GM23338 (cell line): ENCODE measurements around the gene IL16. TPM values are rescaled to one million over a fixed set of nuclear protein-coding genes. Genes with fewer than 3 reads are reported as not detected.

Source experiments
- ATAC-seq: fragments of 200-7000 bp; cut with Tn5 transposase; 3 replicates; pipeline ENCODE4 v1.9.1; 2020
- DNase-seq: peaks from one replicate; pipeline ENCODE4 v3.0.0-alpha.2; 2015; ENCODE audit warnings: low spot score
- H2AFZ ChIP-seq: fragments of 200-600 bp; sonication (generic); 2 replicates; pipeline ENCODE4 v1.8.0; 2016; ENCODE audit warnings: antibody characterized with exemption, mild to moderate bottlenecking, moderate library complexity
- H3F3A ChIP-seq: fragments of 200-600 bp; sonication (generic); replicated peaks from 2 replicates; pipeline ENCODE4 v1.8.0; 2017; ENCODE audit warnings: antibody characterized with exemption, mixed run types, low read depth
- H3K27ac ChIP-seq: fragments of 200-600 bp; sonication (generic); 2 replicates; pipeline ENCODE4 v1.6.1; 2016; ENCODE audit warnings: low read depth
- H3K27me3 ChIP-seq: fragments of 200-600 bp; sonication (generic); 2 replicates; pipeline ENCODE4 v1.8.0; 2016; ENCODE audit warnings: mild to moderate bottlenecking, mixed run types, moderate library complexity; ENCODE audit not compliant: insufficient read depth
- H3K36me3 ChIP-seq: fragments of 200-600 bp; sonication (generic); 2 replicates; pipeline ENCODE4 v1.8.0; 2016; ENCODE audit warnings: mild to moderate bottlenecking; ENCODE audit not compliant: insufficient read depth
- H3K4me1 ChIP-seq: fragments of 200-600 bp; sonication (generic); 2 replicates; pipeline ENCODE4 v1.8.0; 2016; ENCODE audit warnings: mild to moderate bottlenecking, moderate library complexity; ENCODE audit not compliant: insufficient read depth
- H3K4me2 ChIP-seq: fragments of 200-600 bp; sonication (generic); 2 replicates; pipeline ENCODE4 v1.7.1; 2017; ENCODE audit warnings: mixed run types
- H3K4me3 ChIP-seq: fragments of 200-600 bp; sonication (generic); 2 replicates; pipeline ENCODE4 v1.6.1; 2016; ENCODE audit warnings: mixed run types
- H3K79me2 ChIP-seq: fragments of 200-600 bp; sonication (generic); replicated peaks from 2 replicates; pipeline ENCODE4 v1.8.0; 2017; ENCODE audit warnings: mild to moderate bottlenecking; ENCODE audit not compliant: insufficient read depth
- H3K9me2 ChIP-seq: fragments of 200-600 bp; sonication (generic); 2 replicates; pipeline ENCODE4 v1.8.0; 2017; ENCODE audit not compliant: insufficient read depth
- H4K20me1 ChIP-seq: fragments of 200-600 bp; sonication (generic); replicated peaks from 2 replicates; pipeline ENCODE4 v1.8.0; 2017; ENCODE audit warnings: mild to moderate bottlenecking; ENCODE audit not compliant: insufficient read depth
- H3K27ac Mint-ChIP-seq: 2 replicates; pipeline ENCODE4 v1.8.0; 2020; ENCODE audit warnings: inconsistent platforms, mild to moderate bottlenecking, moderate library complexity, mixed read lengths
- H3K27me3 Mint-ChIP-seq: 3 replicates; pipeline ENCODE4 v1.8.0; 2022; ENCODE audit warnings: low read depth, mild to moderate bottlenecking, moderate library complexity, mixed read lengths, inconsistent platforms; ENCODE audit not compliant: insufficient read depth, poor library complexity
- H3K36me3 Mint-ChIP-seq: 3 replicates; pipeline ENCODE4 v1.8.0; 2021; ENCODE audit warnings: low read depth, mild to moderate bottlenecking, inconsistent platforms, moderate library complexity, mixed read lengths
- H3K4me1 Mint-ChIP-seq: 3 replicates; pipeline ENCODE4 v1.8.0; 2020; ENCODE audit warnings: mild to moderate bottlenecking, inconsistent platforms, mixed read lengths
- H3K4me3 Mint-ChIP-seq: 3 replicates; pipeline ENCODE4 v1.8.0; 2021; ENCODE audit warnings: moderate library complexity, mild to moderate bottlenecking, inconsistent platforms, mixed read lengths
- H3K9me3 Mint-ChIP-seq: 3 replicates; pipeline ENCODE4 v1.8.0; 2020; ENCODE audit warnings: moderate library complexity, mild to moderate bottlenecking, inconsistent platforms, mixed read lengths
- CREB1 ChIP-seq: fragments of 250-450 bp; sonication (Bioruptor Pico); IDR thresholded peaks from 2 replicates; pipeline ENCODE4 v1.5.0; 2020; ENCODE audit warnings: low read depth, mild to moderate bottlenecking, moderate library complexity
- ETS1 ChIP-seq: IDR thresholded peaks from 2 replicates; pipeline ENCODE4 v1.6.1; 2016; ENCODE audit warnings: antibody characterized with exemption
- JUNB ChIP-seq: IDR thresholded peaks from one replicate; pipeline ENCODE4 v1.6.1; 2016; ENCODE audit warnings: antibody characterized with exemption; ENCODE audit not compliant: unreplicated experiment
- NANOG ChIP-seq: IDR thresholded peaks from 2 replicates; pipeline ENCODE4 v1.6.1; 2016; ENCODE audit warnings: antibody characterized with exemption, borderline replicate concordance
- POLR2AphosphoS5 ChIP-seq: IDR thresholded peaks from 2 replicates; pipeline ENCODE4 v1.6.1; 2016; ENCODE audit warnings: antibody characterized with exemption, low read depth
- REST ChIP-seq: IDR thresholded peaks from one replicate; pipeline ENCODE4 v1.6.1; 2018; ENCODE audit warnings: antibody characterized with exemption; ENCODE audit not compliant: unreplicated experiment
- STAT1 ChIP-seq: IDR thresholded peaks from one replicate; pipeline ENCODE4 v1.6.1; 2016; ENCODE audit warnings: antibody characterized with exemption; ENCODE audit not compliant: unreplicated experiment
- ZNF114 ChIP-seq: fragments of 250-450 bp; sonication (Bioruptor Pico); IDR thresholded peaks from 2 replicates; pipeline ENCODE4 v1.5.0; 2020; ENCODE audit warnings: mild to moderate bottlenecking, moderate library complexity
- ZNF462 ChIP-seq: fragments of 250-450 bp; sonication (Bioruptor Pico); IDR thresholded peaks from 2 replicates; pipeline ENCODE4 v1.5.0; 2020; ENCODE audit warnings: mild to moderate bottlenecking, moderate library complexity
- polyA plus RNA-seq: library from polyadenylated mRNA; unstranded; fragments of >200 nt; fragmentation: Nextera tagmentation; extraction: Ambion mirVana; gene quantifications from 2 replicates; pipeline ENCODE4 v1.2.1, GENCODE V29; 2016
- total RNA-seq: library from RNA; depleted of rRNA; stranded (reverse); fragments of >200 nt; shearing (Covaris generic); gene quantifications from 2 replicates; pipeline ENCODE4 v1.2.3, GENCODE V29; 2014

Gene IL16
- total and polyA plus RNA-seq, 2 experiments from 2014 or later = 0.29 TPM; not detected in 1

- TF ChIP-seq ZNF462 (CRISPR knock-in tag) (no peak), JUNB (no peak), CREB1 (CRISPR knock-in tag) (no peak), ETS1 (no peak), STAT1 (no peak)
Observed at GRCh38 chr15:81255315-81255957, 58.8 kb downstream of the IL16 start (continued).

GRCh38 chr15:81255958-81256320, 59.3 kb downstream of the IL16 start:
- Mint-ChIP-seq H3K9me3 (peaks cover 2% of the 10 kb centered on the region; the same call in 1 of the 3 replicates), H3K27me3 (peaks cover 1% of the 10 kb centered on the region)
- TF ChIP-seq POLR2AphosphoS5 = no peak
- no peak for TF ChIP-seq NANOG
- TF ChIP-seq ZNF114 (CRISPR knock-in tag) = no peak
- TF ChIP-seq REST = no peak
- no peak for TF ChIP-seq ETS1

More at GRCh38 chr15:81255958-81256320, 59.3 kb downstream of the IL16 start:
- H3K36me3 Mint-ChIP-seq = no peaks in the 10 kb centered on the region
- Histone ChIP-seq H3K4me1 (no peaks in the 10 kb centered on the region), H3K9me2 (0 out of 2 replicates have a peak, but pooled peaks cover 2% of the 10 kb centered on the region), H3F3A (no peaks in the 10 kb centered on the region), H3K27me3 (no peaks in the 10 kb centered on the region), H3K27ac (no peak overlapping the region), H3K4me3 (no peak overlapping the region), H2AFZ (no peak overlapping the region), H3K79me2 (no peaks in the 10 kb centered on the region), H4K20me1 (no peaks in the 10 kb centered on the region), H3K36me3 (no peaks in the 10 kb centered on the region), H3K4me2 (no peak overlapping the region)
- no peak overlapping the region for H3K4me3 Mint-ChIP-seq
- DNase-seq (no peak), ATAC-seq (no peak)
- no peaks in the 10 kb centered on the region for H3K4me1 Mint-ChIP-seq
- H3K27ac Mint-ChIP-seq = no peak overlapping the region
